Measurements from ENCODE around the gene ASH1L.
A peak's percentile ranks its signal among the peaks of the same experiment; 100 is the strongest.

- TF ChIP-seq CTCF (IDR thresholded peaks at IDR 0.05) = peak; percentile 31 to 64 (median 56)
- TF ChIP-seq POLR2A (IDR thresholded peaks at IDR 0.05) = no peak
These were observed 29.2 kb upstream of the ASH1L start for GRCh38 chr1:155591770-155592169.
